ENCODE data around the gene CLDN15.

DNA sequence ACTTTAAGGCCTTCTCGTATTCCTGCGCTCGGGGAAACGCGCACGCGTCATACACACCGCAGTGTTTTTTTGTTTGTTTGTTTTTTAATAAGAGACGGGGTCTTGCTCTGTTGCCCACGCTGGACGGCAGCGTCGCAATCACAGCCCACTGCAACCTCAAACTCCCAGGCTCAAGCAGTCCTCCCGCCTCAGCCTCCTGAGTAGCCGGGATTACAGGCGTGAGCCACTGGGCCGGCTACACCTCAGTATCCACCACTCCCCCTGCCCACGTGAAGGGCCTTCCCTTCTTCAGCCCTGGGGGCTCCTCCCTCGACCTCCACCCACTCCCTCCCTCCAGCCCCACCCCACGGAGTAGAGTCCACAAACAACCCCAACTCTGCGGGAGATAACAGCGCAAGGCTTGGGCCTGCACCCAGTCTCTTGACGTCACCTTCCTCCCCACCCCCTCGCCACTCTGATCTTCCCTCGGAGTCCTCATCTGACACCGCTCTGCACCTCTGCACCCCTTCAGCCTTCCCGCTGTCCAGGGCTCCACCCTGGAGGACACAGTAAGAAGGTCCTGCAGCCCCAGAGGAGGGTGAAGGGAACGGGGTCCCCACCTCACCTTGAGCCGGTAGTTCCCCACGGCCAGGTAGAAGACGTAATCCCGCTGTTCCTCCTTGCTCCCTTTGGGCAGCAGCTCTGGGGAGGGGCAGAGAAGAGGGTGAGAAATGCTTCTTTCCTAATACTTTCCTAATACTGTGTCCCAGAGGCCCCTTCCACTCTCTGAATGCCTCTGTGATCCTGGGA is 2.8 kb upstream of the CLDN15 start:
- TF ChIP-seq, protein P1, sequence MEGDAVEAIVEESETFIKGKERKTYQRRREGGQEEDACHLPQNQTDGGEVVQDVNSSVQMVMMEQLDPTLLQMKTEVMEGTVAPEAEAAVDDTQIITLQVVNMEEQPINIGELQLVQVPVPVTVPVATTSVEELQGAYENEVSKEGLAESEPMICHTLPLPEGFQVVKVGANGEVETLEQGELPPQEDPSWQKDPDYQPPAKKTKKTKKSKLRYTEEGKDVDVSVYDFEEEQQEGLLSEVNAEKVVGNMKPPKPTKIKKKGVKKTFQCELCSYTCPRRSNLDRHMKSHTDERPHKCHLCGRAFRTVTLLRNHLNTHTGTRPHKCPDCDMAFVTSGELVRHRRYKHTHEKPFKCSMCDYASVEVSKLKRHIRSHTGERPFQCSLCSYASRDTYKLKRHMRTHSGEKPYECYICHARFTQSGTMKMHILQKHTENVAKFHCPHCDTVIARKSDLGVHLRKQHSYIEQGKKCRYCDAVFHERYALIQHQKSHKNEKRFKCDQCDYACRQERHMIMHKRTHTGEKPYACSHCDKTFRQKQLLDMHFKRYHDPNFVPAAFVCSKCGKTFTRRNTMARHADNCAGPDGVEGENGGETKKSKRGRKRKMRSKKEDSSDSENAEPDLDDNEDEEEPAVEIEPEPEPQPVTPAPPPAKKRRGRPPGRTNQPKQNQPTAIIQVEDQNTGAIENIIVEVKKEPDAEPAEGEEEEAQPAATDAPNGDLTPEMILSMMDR (IDR thresholded peaks at IDR 0.05) = no peak
- TF ChIP-seq JUN (CRISPR knock-in tag; IDR thresholded peaks at IDR 0.05) (no peak), CREM (CRISPR knock-in tag; IDR thresholded peaks at IDR 0.05) (no peak)
- TF ChIP-seq, protein P2, sequence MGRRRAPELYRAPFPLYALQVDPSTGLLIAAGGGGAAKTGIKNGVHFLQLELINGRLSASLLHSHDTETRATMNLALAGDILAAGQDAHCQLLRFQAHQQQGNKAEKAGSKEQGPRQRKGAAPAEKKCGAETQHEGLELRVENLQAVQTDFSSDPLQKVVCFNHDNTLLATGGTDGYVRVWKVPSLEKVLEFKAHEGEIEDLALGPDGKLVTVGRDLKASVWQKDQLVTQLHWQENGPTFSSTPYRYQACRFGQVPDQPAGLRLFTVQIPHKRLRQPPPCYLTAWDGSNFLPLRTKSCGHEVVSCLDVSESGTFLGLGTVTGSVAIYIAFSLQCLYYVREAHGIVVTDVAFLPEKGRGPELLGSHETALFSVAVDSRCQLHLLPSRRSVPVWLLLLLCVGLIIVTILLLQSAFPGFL (CRISPR knock-in tag; IDR thresholded peaks at IDR 0.05; ENCODE audit: borderline replicate concordance) = no peak
- TF ChIP-seq, protein P3, sequence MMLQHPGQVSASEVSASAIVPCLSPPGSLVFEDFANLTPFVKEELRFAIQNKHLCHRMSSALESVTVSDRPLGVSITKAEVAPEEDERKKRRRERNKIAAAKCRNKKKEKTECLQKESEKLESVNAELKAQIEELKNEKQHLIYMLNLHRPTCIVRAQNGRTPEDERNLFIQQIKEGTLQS (CRISPR knock-in tag; conservative IDR thresholded peaks at IDR 0.05) = no peak

Data from WTC11 (cell line).